Caco-2 (cell line): Measurements from ENCODE around the gene ZNF384. TPM values are rescaled to one million over a fixed set of nuclear protein-coding genes. Genes with fewer than 3 reads are reported as not detected.

Experiments used
- BruUV-seq: library from RNA; stranded (reverse); fragments of 400-500 nt; replicated peaks from 2 replicates; lab custom pipeline; 2021; lab: Mats Ljungman, UMichigan
- CTCF ChIA-PET: fragments of 300-600 bp; sonication (Branson Sonifier 250); formaldehyde crosslinking; loops from one replicate; lab custom pipeline; 2022; ENCODE audit warnings: antibody characterized with exemption; lab: Charles Lee
- POLR2A ChIA-PET: fragments of 300-600 bp; sonication (Branson Sonifier 250); formaldehyde crosslinking; loops from one replicate; lab custom pipeline; 2022; ENCODE audit warnings: antibody characterized with exemption; lab: Charles Lee
- DNase-seq, 2 experiments: peaks; one replicate each; pipeline versions ENCODE4 v3.0.0 to v3.0.0-alpha.2; 2020 to 2022
- H3K27me3 ChIP-seq: replicated peaks from 2 replicates; pipeline ENCODE4 v1.6.0; 2011; ENCODE audit warnings: low read length; ENCODE audit not compliant: control insufficient read depth, insufficient read depth
- H3K36me3 ChIP-seq: 2 replicates; pipeline ENCODE4 v1.5.1; 2011; ENCODE audit warnings: low read length; ENCODE audit not compliant: control insufficient read depth, insufficient read depth
- H3K4me1 ChIP-seq: fragments of 250-450 bp; sonication (Bioruptor Pico); 2 replicates; pipeline ENCODE4 v1.5.1; 2020; ENCODE audit warnings: mild to moderate bottlenecking
- H3K4me3 ChIP-seq: 2 replicates; pipeline ENCODE4 v1.5.1; 2011; ENCODE audit warnings: low read depth, mild to moderate bottlenecking, control low read depth, low read length
- H3K9me3 ChIP-seq: fragments of 250-450 bp; sonication (Bioruptor Pico); 2 replicates; pipeline ENCODE4 v1.5.1; 2020; ENCODE audit warnings: mild to moderate bottlenecking, moderate library complexity
- H3K27ac Mint-ChIP-seq: one replicate; pipeline ENCODE4 v1.8.0; 2022; ENCODE audit warnings: mixed read lengths; ENCODE audit not compliant: unreplicated experiment
- H3K27me3 Mint-ChIP-seq: one replicate; pipeline ENCODE4 v1.8.0; 2022; ENCODE audit warnings: mixed read lengths; ENCODE audit not compliant: insufficient read depth, unreplicated experiment
- H3K36me3 Mint-ChIP-seq: one replicate; pipeline ENCODE4 v1.8.0; 2022; ENCODE audit warnings: mild to moderate bottlenecking, mixed read lengths; ENCODE audit not compliant: insufficient read depth, unreplicated experiment
- H3K4me1 Mint-ChIP-seq: one replicate; pipeline ENCODE4 v1.8.0; 2022; ENCODE audit warnings: low read depth, mixed read lengths; ENCODE audit not compliant: unreplicated experiment
- H3K4me3 Mint-ChIP-seq: one replicate; pipeline ENCODE4 v1.8.0; 2022; ENCODE audit warnings: mild to moderate bottlenecking, moderate library complexity, mixed read lengths; ENCODE audit not compliant: unreplicated experiment
- H3K9me3 Mint-ChIP-seq: one replicate; pipeline ENCODE4 v1.8.0; 2022; ENCODE audit warnings: mixed read lengths; ENCODE audit not compliant: unreplicated experiment
- CTCF ChIP-seq, 2 experiments: fragments of 200-600 bp in 1 of 2; IDR thresholded peaks; 1 replicate in 1 of 2; 2 replicates in 1 of 2; pipeline versions ENCODE4 v1.5.1 to v1.8.0; 2011 to 2022; ENCODE audit warnings: antibody characterized with exemption in 1 of 2, control low read depth in 1 of 2, inconsistent platforms in 1 of 2, low read depth in 1 of 2, low read length in 1 of 2, mild to moderate bottlenecking in 1 of 2, moderate library complexity in 1 of 2; ENCODE audit not compliant: insufficient read depth in 1 of 2, severe bottlenecking in 1 of 2, unreplicated experiment in 1 of 2
- intact Hi-C: fragments of 100-400 bp; cut with micrococcal nuclease; formaldehyde crosslinking; loops from one replicate; pipeline ENCODE4 v1.10.0; 2022; ENCODE audit not compliant: unreplicated experiment
- total RNA-seq: library from RNA; stranded (reverse); gene quantifications from 2 replicates; pipeline ENCODE4 v1.2.3, GENCODE V29; 2022

The ZNF384 gene
- total RNA-seq, 1 experiment from 2014 or later: 127 TPM

- CTCF ChIA-PET: interaction anchor here (1.7 kb wide), 1 partner anchor 75 kb away, joined by 9 read pairs; no protein-coding TSS in a partner anchor
- intact Hi-C loops: no loop called here
- Histone ChIP-seq H3K4me3 (no peak overlapping the region), H3K9me3 (peaks cover 18% of the 10 kb centered on the region), H3K27me3 (no peaks in the 10 kb centered on the region), H3K4me1 (no peaks in the 10 kb centered on the region), H3K36me3 (no peaks in the 10 kb centered on the region)
- POLR2A ChIA-PET: no interaction called here
- Mint-ChIP-seq H3K27ac (no peak overlapping the region), H3K4me3 (no peak overlapping the region), H3K27me3 (peaks cover 18% of the 10 kb centered on the region), H3K36me3 (peaks cover 16% of the 10 kb centered on the region), H3K4me1 (peaks cover 7% of the 10 kb centered on the region), H3K9me3 (peaks cover 19% of the 10 kb centered on the region)
- no peak for DNase-seq
- peak in 1 of 2 experiments; percentile 33 for TF ChIP-seq CTCF (IDR thresholded peaks at IDR 0.05; ENCODE audit: insufficient read depth in 1 of 2, low read depth in 1 of 2, low read length in 1 of 2, severe bottlenecking in 1 of 2, unreplicated experiment in 1 of 2)
- no TSS peak for BruUV-seq
Observed at GRCh38 chr12:6644903-6645302, 44.3 kb downstream of the ZNF384 start.

- H3K4me3 Mint-ChIP-seq: no peak overlapping the region
- intact Hi-C loops: no loop called here
- CTCF ChIA-PET: interaction anchor here (1.7 kb wide), 1 partner anchor 74 kb away, joined by 9 read pairs; no protein-coding TSS in a partner anchor
- H3K27me3 ChIP-seq: no peaks in the 10 kb centered on the region
- DNase-seq: no peak
- H3K27me3 Mint-ChIP-seq: peaks cover 18% of the 10 kb centered on the region
- H3K9me3 Mint-ChIP-seq: peaks cover 19% of the 10 kb centered on the region
- BruUV-seq: no TSS peak
- H3K36me3 ChIP-seq: no peaks in the 10 kb centered on the region
- POLR2A ChIA-PET: no interaction called here
- H3K36me3 Mint-ChIP-seq: peaks cover 16% of the 10 kb centered on the region
- H3K4me1 ChIP-seq: no peaks in the 10 kb centered on the region
- peaks cover 7% of the 10 kb centered on the region for H3K4me1 Mint-ChIP-seq
- H3K4me3 ChIP-seq: no peak overlapping the region
- H3K27ac Mint-ChIP-seq: no peak overlapping the region
- H3K9me3 ChIP-seq: peaks cover 18% of the 10 kb centered on the region
- no peak for TF ChIP-seq CTCF (IDR thresholded peaks at IDR 0.05; ENCODE audit: insufficient read depth in 1 of 2, low read depth in 1 of 2, low read length in 1 of 2, severe bottlenecking in 1 of 2, unreplicated experiment in 1 of 2)
Observed at GRCh38 chr12:6644257-6644596, 44.9 kb downstream of the ZNF384 start.

DNA sequence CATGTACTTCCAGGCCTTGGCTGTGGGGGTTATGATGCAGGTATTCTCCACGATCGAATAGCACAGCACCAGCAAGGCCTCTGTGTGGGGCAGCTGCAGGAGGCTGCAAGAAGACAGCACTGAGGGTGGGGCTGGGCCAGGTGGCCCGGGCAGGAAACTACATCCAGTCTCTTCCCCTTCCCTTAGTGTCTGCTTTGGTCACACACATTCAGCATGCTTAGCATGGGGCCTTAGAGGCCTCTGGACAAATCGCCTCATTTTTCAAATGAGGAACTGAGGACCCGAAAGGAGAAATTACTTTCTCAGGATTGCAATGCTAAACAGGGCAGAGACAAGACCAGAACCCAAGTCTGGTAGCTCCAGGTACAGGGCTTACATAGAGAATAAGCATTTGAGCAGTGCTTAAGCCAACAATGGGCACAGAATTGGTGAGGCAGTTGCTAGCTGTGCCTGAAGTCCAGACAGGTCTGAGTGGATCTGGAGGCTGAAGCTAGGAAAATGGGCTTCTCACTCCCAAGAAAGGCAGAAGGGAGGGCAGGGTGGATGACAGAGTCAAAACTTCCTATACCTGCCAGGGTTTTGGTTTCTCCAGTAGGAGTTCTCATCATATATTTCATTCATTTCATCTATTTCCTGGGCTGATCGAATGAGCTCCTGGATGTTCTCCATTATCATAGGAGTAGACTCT lies 45.5 kb downstream of the ZNF384 start:
- Mint-ChIP-seq H3K36me3 (peaks cover 16% of the 10 kb centered on the region), H3K9me3 (peaks cover 19% of the 10 kb centered on the region), H3K4me3 (no peak overlapping the region), H3K27me3 (peaks cover 18% of the 10 kb centered on the region), H3K4me1 (peaks cover 7% of the 10 kb centered on the region), H3K27ac (no peak overlapping the region)
- Histone ChIP-seq H3K4me1 (no peaks in the 10 kb centered on the region), H3K36me3 (no peaks in the 10 kb centered on the region), H3K27me3 (no peaks in the 10 kb centered on the region), H3K4me3 (no peak overlapping the region), H3K9me3 (peaks cover 18% of the 10 kb centered on the region)
- no TSS peak for BruUV-seq
- no peak for DNase-seq
- ChIA-PET CTCF (no interaction called here), POLR2A (no interaction called here)
- TF ChIP-seq CTCF (IDR thresholded peaks at IDR 0.05; ENCODE audit: insufficient read depth in 1 of 2, low read depth in 1 of 2, low read length in 1 of 2, severe bottlenecking in 1 of 2, unreplicated experiment in 1 of 2): no peak
- intact Hi-C loops: no loop called here
